Measurements from ENCODE around the gene IL1RAPL2. TPM values are rescaled to one million over a fixed set of nuclear protein-coding genes. Genes with fewer than 3 reads are reported as not detected.

IL1RAPL2 gene
- total and polyA plus RNA-seq, 2 of the 4 experiments (the other 2 are of a cell fraction) = 0.03 TPM; not detected in 1

GRCh38 chrX:105711805-105712204 lies 1145.8 kb downstream of the IL1RAPL2 start:
- Histone ChIP-seq H3K4me1 (ENCODE audit: control insufficient read depth, insufficient read depth, low read length) (no peaks in the 10 kb centered on the region), H4K20me1 (ENCODE audit: insufficient read depth, low read length) (no peaks in the 10 kb centered on the region), H3K9ac (ENCODE audit: low read depth, low read length) (no peak overlapping the region), H2BK15ac (ENCODE audit: low read depth, low read length) (no peak overlapping the region), H2BK20ac (ENCODE audit: low read depth, low read length) (no peak overlapping the region), H2AK9ac (replicated peaks; ENCODE audit: low read depth, low read length, poor library complexity) (no peak overlapping the region), H4K5ac (ENCODE audit: low read depth, low read length) (no peak overlapping the region), H3K27ac (ENCODE audit: insufficient read depth, low read length) (no peak overlapping the region), H3K14ac (replicated peaks; ENCODE audit: low read depth, low read length) (no peak overlapping the region), H2AK5ac (ENCODE audit: low read depth, low read length) (no peak overlapping the region), H3K9me1 (ENCODE audit: insufficient read depth, low read length) (no peaks in the 10 kb centered on the region), H3K4me3 (ENCODE audit: insufficient read depth, low read depth, low read length) (no peak overlapping the region), H3K23ac (ENCODE audit: low read depth, low read length) (no peak overlapping the region), H2AFZ (replicated peaks; ENCODE audit: low read length, poor library complexity) (no peak overlapping the region), H3K4ac (ENCODE audit: low read depth, low read length) (no peak overlapping the region), H3K4me2 (ENCODE audit: low read depth, low read length) (no peak overlapping the region), H3K36me3 (ENCODE audit: control insufficient read depth, insufficient read depth, low read length) (no peaks in the 10 kb centered on the region), H2BK5ac (ENCODE audit: low read depth, low read length, poor library complexity, severe bottlenecking) (no peak overlapping the region), H3K18ac (ENCODE audit: low read depth, low read length) (no peak overlapping the region), H3K56ac (ENCODE audit: extremely low read depth, insufficient read depth, low read length) (no peak overlapping the region), H3K27me3 (ENCODE audit: control insufficient read depth, insufficient read depth, low read length) (no peaks in the 10 kb centered on the region; the same call in 1 of the 2 replicates), H3K79me1 (ENCODE audit: low read depth in 1 of 2, low read length in 2 of 2) (no peaks in the 10 kb centered on the region), H4K8ac (ENCODE audit: low read depth in 2 of 2, low read length in 2 of 2) (no peak overlapping the region), H4K91ac (ENCODE audit: insufficient read depth, low read depth, low read length) (no peak overlapping the region), H2BK120ac (ENCODE audit: low read depth, low read length) (no peak overlapping the region), H3K9me3 (ENCODE audit: control insufficient read depth, insufficient read depth, low read length) (no peaks in the 10 kb centered on the region)
- in situ Hi-C loops (cut with MboI; ENCODE audit: low sequenced_read_pairs) = no loop called here
- TF ChIP-seq RCOR1 (IDR thresholded peaks at IDR 0.05; ENCODE audit: insufficient replicate concordance, low read length) (no peak), CTCF (conservative IDR thresholded peaks at IDR 0.05; ENCODE audit: low read depth, low read length) (no peak), MAFK (IDR thresholded peaks at IDR 0.05; ENCODE audit: low read depth, low read length) (peak; percentile 75), MXI1 (IDR thresholded peaks at IDR 0.05; ENCODE audit: borderline replicate concordance, low read depth, low read length) (no peak), USF2 (IDR thresholded peaks at IDR 0.05; ENCODE audit: low read depth, low read length) (no peak)
- no TSS peak for BruUV-seq (replicated peaks)
- ATAC-seq (ENCODE audit: low read depth) (no peak), DNase-seq (no peak)
- dilution Hi-C loops (cut with HindIII; ENCODE audit: low sequenced_read_pairs, unreplicated experiment) = no loop called here
- ChIA-PET CTCF (no interaction called here), POLR2A (ENCODE audit: unreplicated experiment) (no interaction called here)
- intact Hi-C loops (cut with micrococcal nuclease) = no loop called here
